Epithelial cell of esophagus (primary cell): Measurements from ENCODE around the gene SNCAIP.

ENCODE experiments used
- DNase-seq: peaks from one replicate; pipeline ENCODE4 v3.0.0; 2010; ENCODE audit warnings: low read depth
- H3K4me3 ChIP-seq: 2 replicates; pipeline ENCODE4 v1.5.1; 2011; ENCODE audit warnings: mild to moderate bottlenecking, low read length, control low read depth
- TF ChIP-seq, protein P1 (sequence below): IDR thresholded peaks from 2 replicates; pipeline ENCODE4 v1.5.1; 2011; ENCODE audit warnings: low read depth, mild to moderate bottlenecking, low read length, control low read depth, inconsistent platforms; ENCODE audit not compliant: insufficient read depth; ENCODE audit errors: missing control alignments

The SNCAIP gene

DNA sequence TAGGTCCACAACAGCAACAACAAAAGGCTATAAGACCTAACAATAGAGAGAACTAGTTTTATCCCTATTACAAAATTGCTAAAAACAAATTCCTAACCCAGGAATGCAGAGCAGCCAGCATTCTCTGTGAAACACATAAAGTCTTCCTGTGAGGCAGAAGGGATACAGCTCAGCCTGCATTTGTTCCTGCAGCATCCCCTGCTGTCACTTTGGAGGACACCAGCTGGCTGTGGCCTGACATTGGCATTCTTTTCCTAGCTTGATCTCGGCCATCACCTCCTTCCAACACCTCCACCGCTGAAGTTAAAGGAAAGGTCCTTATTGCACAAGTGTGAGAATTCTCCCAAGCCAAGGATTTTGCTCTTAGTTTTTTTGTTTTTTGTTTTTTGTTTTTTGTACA, 186.1 kb downstream of the SNCAIP start:
- TF ChIP-seq, protein P1, sequence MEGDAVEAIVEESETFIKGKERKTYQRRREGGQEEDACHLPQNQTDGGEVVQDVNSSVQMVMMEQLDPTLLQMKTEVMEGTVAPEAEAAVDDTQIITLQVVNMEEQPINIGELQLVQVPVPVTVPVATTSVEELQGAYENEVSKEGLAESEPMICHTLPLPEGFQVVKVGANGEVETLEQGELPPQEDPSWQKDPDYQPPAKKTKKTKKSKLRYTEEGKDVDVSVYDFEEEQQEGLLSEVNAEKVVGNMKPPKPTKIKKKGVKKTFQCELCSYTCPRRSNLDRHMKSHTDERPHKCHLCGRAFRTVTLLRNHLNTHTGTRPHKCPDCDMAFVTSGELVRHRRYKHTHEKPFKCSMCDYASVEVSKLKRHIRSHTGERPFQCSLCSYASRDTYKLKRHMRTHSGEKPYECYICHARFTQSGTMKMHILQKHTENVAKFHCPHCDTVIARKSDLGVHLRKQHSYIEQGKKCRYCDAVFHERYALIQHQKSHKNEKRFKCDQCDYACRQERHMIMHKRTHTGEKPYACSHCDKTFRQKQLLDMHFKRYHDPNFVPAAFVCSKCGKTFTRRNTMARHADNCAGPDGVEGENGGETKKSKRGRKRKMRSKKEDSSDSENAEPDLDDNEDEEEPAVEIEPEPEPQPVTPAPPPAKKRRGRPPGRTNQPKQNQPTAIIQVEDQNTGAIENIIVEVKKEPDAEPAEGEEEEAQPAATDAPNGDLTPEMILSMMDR, result peak; percentile 61
- H3K4me3 ChIP-seq, result no peak overlapping the region
- DNase-seq, result peak; percentile 20

- H3K4me3 ChIP-seq, result no peak overlapping the region
- DNase-seq, result no peak
- TF ChIP-seq, protein P1, result no peak
Observed at GRCh38 chr5:122499585-122499984, 187.5 kb downstream of the SNCAIP start.

- H3K4me3 ChIP-seq, result no peak overlapping the region
- peak; percentile 41 for DNase-seq
- TF ChIP-seq, protein P1, result peak; percentile 52
Observed at GRCh38 chr5:122500245-122501088, 188.4 kb downstream of the SNCAIP start.

DNA sequence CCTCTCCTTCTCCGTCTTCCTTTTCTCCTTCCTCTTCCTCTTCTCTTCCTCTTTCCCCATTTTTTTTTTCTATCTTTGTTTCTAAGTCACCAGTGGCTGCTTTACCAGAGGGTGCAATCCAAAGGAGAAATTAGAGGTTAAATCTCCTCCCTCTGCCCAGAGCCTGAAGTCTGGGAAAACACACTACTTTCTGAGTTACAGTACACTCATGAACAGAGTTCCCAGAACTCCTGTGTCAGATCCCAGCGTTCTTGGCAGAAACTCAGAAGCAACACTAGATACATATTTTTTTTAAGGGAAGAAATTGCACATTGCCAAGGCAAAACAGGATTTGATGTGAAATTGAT, 189.0 kb downstream of the SNCAIP start:
- no peak for DNase-seq
- no peak overlapping the region for H3K4me3 ChIP-seq

DNA sequence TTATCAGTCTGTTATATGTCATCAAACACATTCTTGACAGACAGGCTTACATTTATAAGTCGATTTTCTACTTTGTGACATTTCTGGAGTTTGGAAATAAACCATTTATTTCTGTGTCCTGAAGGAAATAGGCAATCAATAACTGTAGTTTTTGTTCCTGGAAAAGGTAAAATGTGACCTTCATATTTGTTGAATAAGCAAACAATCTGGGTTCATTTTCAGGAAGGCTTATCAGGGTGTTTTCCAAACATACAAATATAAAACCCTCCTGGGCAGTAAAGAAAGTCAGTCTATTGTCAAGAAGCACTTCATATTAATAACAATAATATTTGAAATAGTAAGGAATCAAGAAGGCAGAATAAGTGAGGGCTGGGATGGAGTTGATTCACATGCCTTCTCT, 195.0 kb downstream of the SNCAIP start:
- TF ChIP-seq, protein P1, result no peak
- no peak overlapping the region for H3K4me3 ChIP-seq
- DNase-seq, result no peak

More for the DNA sequence above, 189.0 kb downstream of the SNCAIP start:
- TF ChIP-seq, protein P1, result no peak

DNA sequence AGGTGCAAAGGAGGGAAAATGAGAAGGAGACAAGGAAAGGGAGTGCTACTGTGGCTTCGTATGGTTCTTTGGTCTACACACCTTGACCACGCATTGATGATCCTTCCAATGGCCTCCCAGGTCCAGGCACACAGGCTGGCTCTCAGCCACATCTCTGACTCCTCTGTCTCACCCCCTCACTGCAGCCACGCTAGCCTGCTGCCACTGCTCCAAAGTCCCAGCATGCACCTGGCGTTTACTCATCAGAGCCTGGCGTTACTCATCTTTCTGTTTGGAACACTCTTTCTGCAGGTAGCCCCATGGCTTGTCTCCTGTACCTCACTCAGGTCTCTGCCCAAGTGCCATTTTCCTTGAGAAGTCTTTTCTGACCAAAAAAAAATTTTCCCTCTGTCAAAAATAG, 195.5 kb downstream of the SNCAIP start:
- DNase-seq, result peak; percentile 61
- TF ChIP-seq, protein P1, result no peak
- no peak overlapping the region for H3K4me3 ChIP-seq

DNA sequence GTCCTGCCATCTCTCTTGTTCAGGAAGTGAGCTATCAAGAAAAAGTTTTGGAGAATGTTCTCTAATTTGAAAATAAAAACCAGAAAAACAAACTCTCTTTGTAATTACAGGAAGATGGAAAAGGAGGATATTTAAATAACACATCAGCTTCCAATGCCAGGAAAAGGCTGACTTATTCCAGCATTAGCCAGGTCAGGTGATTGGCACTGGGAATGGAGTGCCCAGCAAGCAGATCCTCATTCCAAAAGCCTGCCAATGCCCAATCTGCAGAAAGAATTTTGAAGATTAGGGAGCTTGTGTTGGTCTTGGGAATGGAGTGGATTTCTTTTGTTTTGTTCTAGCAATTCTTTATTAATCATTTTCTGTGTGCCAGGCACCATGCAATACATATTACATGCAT, 196.6 kb downstream of the SNCAIP start:
- no peak for DNase-seq
- no peak overlapping the region for H3K4me3 ChIP-seq
- TF ChIP-seq, protein P1, result no peak
